WTC11 (cell line): ENCODE data around the gene GMEB2. TPM values are rescaled to one million over a fixed set of nuclear protein-coding genes. Genes with fewer than 3 reads are reported as not detected.

Source experiments
- ATAC-seq: fragments of 200-7000 bp; cut with Tn5 transposase; 2 replicates; pipeline ENCODE4 v1.10.0; 2021; ENCODE audit warnings: mild to moderate bottlenecking, moderate library complexity
- CTCF ChIA-PET: fragments of 300-600 bp; sonication (Branson Sonifier 250); formaldehyde crosslinking; loops from one replicate; lab custom pipeline; 2021; ENCODE audit warnings: antibody characterized with exemption; lab: Charles Lee
- POLR2A ChIA-PET: fragments of 350-600 bp; sonication (Branson Sonifier 250); formaldehyde crosslinking; loops from one replicate; lab custom pipeline; 2021; ENCODE audit warnings: antibody characterized with exemption; lab: Charles Lee
- DNase-seq: peaks from one replicate; pipeline ENCODE4 v3.0.0; 2021; ENCODE audit warnings: low spot score
- H3K27ac Mint-ChIP-seq: 2 replicates; pipeline ENCODE4 v1.8.0; 2021; ENCODE audit warnings: mixed read lengths
- H3K27me3 Mint-ChIP-seq: 2 replicates; pipeline ENCODE4 v1.8.0; 2021; ENCODE audit warnings: low read depth, mild to moderate bottlenecking, moderate library complexity, mixed read lengths
- H3K36me3 Mint-ChIP-seq: 2 replicates; pipeline ENCODE4 v1.8.0; 2021; ENCODE audit warnings: mixed read lengths
- H3K4me1 Mint-ChIP-seq: 2 replicates; pipeline ENCODE4 v1.8.0; 2022; ENCODE audit warnings: mixed read lengths
- H3K4me3 Mint-ChIP-seq: 2 replicates; pipeline ENCODE4 v1.8.0; 2021; ENCODE audit warnings: mild to moderate bottlenecking, moderate library complexity, mixed read lengths
- H3K9me3 Mint-ChIP-seq: 2 replicates; pipeline ENCODE4 v1.8.0; 2021; ENCODE audit warnings: mixed read lengths
- ARID4B ChIP-seq: sonication (generic); formaldehyde crosslinking; IDR thresholded peaks from 2 replicates; pipeline ENCODE4 v1.8.0; 2023; ENCODE audit warnings: missing genetic modification reagents, mild to moderate bottlenecking, borderline replicate concordance
- CBFB ChIP-seq: sonication (generic); formaldehyde crosslinking; IDR thresholded peaks from 2 replicates; pipeline ENCODE4 v1.8.1; 2022; ENCODE audit warnings: mild to moderate bottlenecking, low read depth, missing genetic modification reagents
- E2F1 ChIP-seq: sonication (generic); formaldehyde crosslinking; IDR thresholded peaks from 2 replicates; pipeline ENCODE4 v1.8.0; 2022; ENCODE audit warnings: mild to moderate bottlenecking, missing genetic modification reagents
- ELF4 ChIP-seq: sonication (generic); formaldehyde crosslinking; IDR thresholded peaks from 2 replicates; pipeline ENCODE4 v1.8.1; 2022; ENCODE audit warnings: low read depth, mild to moderate bottlenecking, moderate library complexity, missing genetic modification reagents
- FOXP1 ChIP-seq: sonication (generic); formaldehyde crosslinking; IDR thresholded peaks from 2 replicates; pipeline ENCODE4 v1.8.0; 2022; ENCODE audit warnings: missing genetic modification reagents, mild to moderate bottlenecking, moderate library complexity, borderline replicate concordance
- GABPB1 ChIP-seq: sonication (generic); formaldehyde crosslinking; IDR thresholded peaks from 2 replicates; pipeline ENCODE4 v1.8.1; 2023; ENCODE audit warnings: mild to moderate bottlenecking, missing genetic modification reagents
- HMGXB4 ChIP-seq: sonication (generic); formaldehyde crosslinking; IDR thresholded peaks from 2 replicates; pipeline ENCODE4 v1.8.1; 2023; ENCODE audit warnings: mild to moderate bottlenecking, moderate library complexity, missing genetic modification reagents
- IRF2 ChIP-seq: sonication (generic); formaldehyde crosslinking; IDR thresholded peaks from 2 replicates; pipeline ENCODE4 v1.8.0; 2022; ENCODE audit warnings: low read depth, missing genetic modification reagents, borderline replicate concordance
- JUN ChIP-seq: sonication (generic); formaldehyde crosslinking; IDR thresholded peaks from 2 replicates; pipeline ENCODE4 v1.8.0; 2023; ENCODE audit warnings: mild to moderate bottlenecking, missing genetic modification reagents
- RELA ChIP-seq: sonication (generic); formaldehyde crosslinking; IDR thresholded peaks from 2 replicates; pipeline ENCODE4 v1.8.1; 2022; ENCODE audit warnings: missing genetic modification reagents, mild to moderate bottlenecking, borderline replicate concordance
- TCF7 ChIP-seq: sonication (generic); formaldehyde crosslinking; IDR thresholded peaks from 2 replicates; pipeline ENCODE4 v1.8.0; 2022; ENCODE audit warnings: mild to moderate bottlenecking, low read depth, missing genetic modification reagents, moderate library complexity
- TEAD1 ChIP-seq: sonication (generic); formaldehyde crosslinking; IDR thresholded peaks from 2 replicates; pipeline ENCODE4 v1.8.0; 2022; ENCODE audit warnings: mild to moderate bottlenecking, missing genetic modification reagents
- ZNF121 ChIP-seq: sonication (generic); formaldehyde crosslinking; IDR thresholded peaks from 2 replicates; pipeline ENCODE4 v1.8.0; 2023; ENCODE audit warnings: missing genetic modification reagents
- ZNF423 ChIP-seq: fragments of 250-450 bp; sonication (Bioruptor Pico); IDR thresholded peaks from 2 replicates; pipeline ENCODE4 v2.1.2; 2022; ENCODE audit warnings: mild to moderate bottlenecking, moderate library complexity
- ZNF512 ChIP-seq: sonication (generic); formaldehyde crosslinking; IDR thresholded peaks from 2 replicates; pipeline ENCODE4 v1.8.1; 2022; ENCODE audit warnings: missing genetic modification reagents, borderline replicate concordance
- ZSCAN18 ChIP-seq: fragments of 250-450 bp; sonication (Bioruptor Pico); IDR thresholded peaks from 2 replicates; pipeline ENCODE4 v2.1.2; 2022; ENCODE audit warnings: mild to moderate bottlenecking, moderate library complexity
- total RNA-seq: library from RNA; stranded (reverse); gene quantifications from 3 replicates; pipeline ENCODE4 v1.2.3, GENCODE V29; 2021

The GMEB2 gene
- total RNA-seq, 1 experiment from 2014 or later = 14.8 TPM

- TF ChIP-seq HMGXB4 (CRISPR knock-in tag) = no peak; the same call in 1 of the 2 replicates
- peak; percentile 79; the same call in 1 of the 2 replicates for TF ChIP-seq E2F1 (CRISPR knock-in tag)
- peak; percentile 91 for TF ChIP-seq GABPB1 (CRISPR knock-in tag)
- peak; percentile 90; the same call in 1 of the 2 replicates for TF ChIP-seq TCF7
- TF ChIP-seq CBFB (CRISPR knock-in tag) = no peak; the same call in 1 of the 2 replicates
- no peak for TF ChIP-seq ZSCAN18 (CRISPR knock-in tag)
- no peak for TF ChIP-seq ZNF512
- peak; percentile 35; the same call in 1 of the 2 replicates for TF ChIP-seq ZNF423 (CRISPR knock-in tag)
- TF ChIP-seq IRF2 (CRISPR knock-in tag) = peak; percentile 83; the same call in 1 of the 2 replicates
- peak; percentile 98 for TF ChIP-seq FOXP1 (CRISPR knock-in tag)
- TF ChIP-seq, all 79 proteins: peak for 39
These were observed 26.4 kb upstream of the GMEB2 start, which contains the start of gene STMN3 (continued) for GRCh38 chr20:63653041-63653973.

- ATAC-seq (peak; percentile 8), DNase-seq (peak; percentile 58)
- no peaks in the 10 kb centered on the region for H3K9me3 Mint-ChIP-seq
- H3K27ac Mint-ChIP-seq = no peak overlapping the region
- H3K4me1 Mint-ChIP-seq = peaks cover 18% of the 10 kb centered on the region
- H3K4me3 Mint-ChIP-seq = peak overlapping the region; percentile 70
- ChIA-PET CTCF (interaction anchor here (0.6 to 4.0 kb wide), 7 partner anchors 10 to 963 kb away, joined by 3 to 50 read pairs (median 5); partner anchors contain the start of genes ARFRP1, PRPF6, PTK6 and ZGPAT), POLR2A (interaction anchor here (1.5 to 3.1 kb wide), 3 partner anchors 10 to 213 kb away, joined by 3 to 23 read pairs (median 5); partner anchors contain the start of genes GMEB2 and TPD52L2)
- peaks cover 3% of the 10 kb centered on the region; the same call in 1 of the 2 replicates for H3K27me3 Mint-ChIP-seq
- no peaks in the 10 kb centered on the region for H3K36me3 Mint-ChIP-seq
- TF ChIP-seq ELF4 (0 out of 2 replicates have a peak, but pooled peaks have one; percentile 81), TEAD1 (CRISPR knock-in tag) (0 out of 2 replicates have a peak, but pooled peaks have one; percentile 32), ZNF121 (CRISPR knock-in tag) (0 out of 2 replicates have a peak, but pooled peaks have one; percentile 56), RELA (CRISPR knock-in tag) (no peak; the same call in 1 of the 2 replicates), HMGXB4 (CRISPR knock-in tag) (no peak; the same call in 1 of the 2 replicates), ARID4B (CRISPR knock-in tag) (no peak), ZNF423 (CRISPR knock-in tag) (peak; percentile 43), JUN (CRISPR knock-in tag) (peak; percentile 77; the same call in 1 of the 2 replicates)
These were observed 25.5 kb upstream of the GMEB2 start for GRCh38 chr20:63652192-63652980.
